TTC549 (cell line): Measurements from ENCODE around the gene PRM2.
"Not testable (repeated sequence)": the region's sequence is repeated elsewhere in the genome, so short reads cannot be mapped to it uniquely, and the experiment has no call there.

Experiments
- FAIRE-seq: peaks from 2 replicates; lab custom pipeline; 2012; peaks lifted over from hg19 to GRCh38; lab: Jason Lieb, UNC

Gene PRM2

DNA sequence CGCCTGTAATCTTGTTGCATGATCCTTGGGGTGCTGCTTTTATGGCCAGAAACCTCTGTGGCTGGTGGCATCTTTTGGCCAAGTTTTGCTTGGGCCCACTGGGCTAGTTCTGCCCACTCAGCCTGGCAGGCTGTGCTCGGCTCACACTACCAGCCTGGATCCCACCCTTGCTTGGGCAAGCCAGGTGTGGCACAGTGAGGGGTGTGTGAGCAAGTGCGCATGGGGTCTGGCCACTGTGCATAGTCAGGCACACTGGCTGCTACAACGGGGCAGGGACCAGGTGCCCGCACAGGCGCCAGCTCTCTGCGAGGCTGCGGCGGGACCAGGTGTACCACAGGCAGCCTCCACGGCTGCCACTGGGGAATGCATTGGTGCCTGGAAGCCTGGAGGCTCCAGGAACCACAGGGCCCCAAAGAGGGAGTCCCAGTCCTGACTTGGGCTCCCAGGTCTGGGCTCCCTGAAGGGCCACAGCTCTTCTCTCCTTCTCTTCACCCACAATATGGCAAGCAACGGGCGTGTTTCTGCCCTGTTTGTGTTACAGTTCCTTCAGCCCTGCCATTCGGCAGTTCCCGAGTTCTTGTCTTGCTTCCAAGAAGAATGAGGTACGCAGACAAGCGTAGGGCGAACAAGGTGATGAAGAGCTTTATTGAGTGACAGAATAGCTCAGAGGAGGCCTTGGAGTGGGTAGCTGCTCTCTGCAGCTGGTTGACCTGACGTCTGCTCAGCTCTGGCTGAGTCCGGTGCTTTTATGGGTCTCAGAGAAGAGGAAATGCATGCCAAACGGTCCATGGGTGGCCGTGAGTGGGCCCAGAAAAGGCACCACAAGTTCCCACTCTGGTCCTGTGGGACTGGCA, 31.6 kb upstream of the PRM2 start:
- FAIRE-seq = no peak

DNA sequence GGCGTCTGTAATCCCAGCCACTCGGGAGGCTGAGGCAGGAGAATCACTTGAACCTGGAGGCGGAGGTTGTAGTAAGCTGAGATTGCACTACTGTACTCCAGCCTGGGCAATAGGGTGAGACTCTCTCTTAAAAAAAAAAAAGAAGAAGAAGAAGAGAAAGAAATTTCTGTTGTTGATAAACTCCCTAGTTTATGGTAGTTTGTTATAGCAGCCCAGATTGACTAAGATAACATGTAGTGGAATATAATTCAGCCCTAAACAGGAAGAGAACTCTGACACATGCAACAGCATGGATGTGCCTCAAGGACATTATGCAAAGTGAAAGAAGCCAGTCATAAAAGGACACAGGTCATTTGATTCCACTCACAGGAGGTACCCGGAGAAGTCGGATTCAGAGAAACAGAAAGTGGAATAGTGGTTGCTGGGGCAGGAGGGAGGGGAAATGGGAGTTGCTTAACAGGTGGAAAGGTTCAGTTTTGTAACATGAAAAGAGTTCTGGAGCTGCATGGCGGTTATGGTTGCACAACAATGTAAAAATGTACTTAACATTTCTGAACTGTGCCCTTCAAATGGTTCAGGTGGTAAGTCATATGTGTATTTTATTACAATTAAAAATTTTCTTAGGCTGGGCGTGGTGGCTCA, 30.8 kb upstream of the PRM2 start:
- no peak for FAIRE-seq

DNA sequence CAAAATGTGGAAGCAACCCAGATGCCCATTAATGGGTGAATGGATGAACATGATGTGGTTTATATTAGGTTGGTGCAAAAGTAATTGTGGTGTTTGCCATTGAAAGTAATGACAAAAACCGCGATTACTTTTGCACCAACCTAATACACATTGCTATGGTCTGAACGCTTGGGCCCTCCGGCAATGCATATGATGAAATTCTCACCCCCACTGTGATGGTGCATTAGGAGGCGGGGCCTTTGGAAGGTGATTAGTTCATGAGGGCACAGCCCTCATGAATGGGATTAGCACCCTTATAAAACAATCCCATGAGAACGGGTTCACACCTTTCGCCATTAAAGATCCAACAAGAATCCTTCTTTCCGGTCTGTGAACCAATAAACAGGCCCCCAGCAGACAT, 30.1 kb upstream of the PRM2 start:
- FAIRE-seq = no peak

DNA sequence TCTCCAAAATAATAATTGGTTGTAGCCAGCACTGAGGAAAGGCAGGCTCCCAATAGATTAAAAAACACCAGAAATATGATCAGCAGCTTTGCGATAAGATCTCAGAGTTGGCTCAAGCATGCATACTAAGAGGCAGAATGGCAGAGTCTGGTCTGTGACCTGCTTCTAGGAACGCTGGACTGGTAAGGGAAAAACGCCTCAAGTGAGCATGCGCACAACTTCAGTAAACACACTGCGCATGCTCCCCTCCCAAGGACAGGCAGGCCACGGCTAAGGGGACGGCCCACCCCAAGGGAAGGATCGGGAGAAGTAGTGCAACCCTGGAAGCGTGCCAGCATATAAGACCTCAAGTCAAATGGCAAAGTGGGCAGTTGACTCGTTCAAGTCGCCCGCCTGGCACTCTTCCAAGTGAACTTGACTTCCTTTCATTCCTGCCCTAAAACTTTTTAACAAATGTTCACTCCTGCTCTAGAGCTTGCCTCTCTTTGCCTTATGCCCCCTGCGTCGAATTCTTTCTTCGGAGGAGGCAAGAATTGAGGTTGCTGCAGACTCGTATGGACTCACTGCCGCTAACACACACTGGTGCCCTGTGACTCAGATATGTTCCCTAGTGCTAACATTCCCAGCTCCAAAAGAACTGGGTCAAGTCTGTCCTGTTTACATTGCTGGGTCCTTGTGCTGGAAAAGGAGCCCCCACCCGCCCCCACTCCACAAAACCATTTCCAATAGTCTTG, 27.3 kb upstream of the PRM2 start:
- no peak for FAIRE-seq

DNA sequence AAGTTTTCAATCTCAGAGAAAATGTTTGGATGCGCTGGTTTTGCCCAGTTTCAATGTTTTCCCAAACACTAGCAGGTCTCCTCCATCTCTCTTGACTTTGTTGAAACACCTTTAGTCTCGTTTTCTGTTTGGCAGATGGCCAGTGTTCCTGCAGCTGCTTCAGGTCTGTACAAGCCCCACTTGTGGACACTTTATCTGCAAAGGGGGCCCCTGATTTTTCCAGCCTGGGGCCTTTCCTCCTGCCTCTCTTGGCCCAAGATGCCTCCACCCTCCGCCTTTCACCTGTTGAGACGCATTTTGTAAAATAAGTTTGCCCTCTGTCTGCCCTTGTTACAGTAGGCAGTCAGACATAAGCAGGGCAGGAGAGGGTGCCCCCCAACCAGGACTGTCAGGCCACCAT, 26.7 kb upstream of the PRM2 start:
- no peak for FAIRE-seq

DNA sequence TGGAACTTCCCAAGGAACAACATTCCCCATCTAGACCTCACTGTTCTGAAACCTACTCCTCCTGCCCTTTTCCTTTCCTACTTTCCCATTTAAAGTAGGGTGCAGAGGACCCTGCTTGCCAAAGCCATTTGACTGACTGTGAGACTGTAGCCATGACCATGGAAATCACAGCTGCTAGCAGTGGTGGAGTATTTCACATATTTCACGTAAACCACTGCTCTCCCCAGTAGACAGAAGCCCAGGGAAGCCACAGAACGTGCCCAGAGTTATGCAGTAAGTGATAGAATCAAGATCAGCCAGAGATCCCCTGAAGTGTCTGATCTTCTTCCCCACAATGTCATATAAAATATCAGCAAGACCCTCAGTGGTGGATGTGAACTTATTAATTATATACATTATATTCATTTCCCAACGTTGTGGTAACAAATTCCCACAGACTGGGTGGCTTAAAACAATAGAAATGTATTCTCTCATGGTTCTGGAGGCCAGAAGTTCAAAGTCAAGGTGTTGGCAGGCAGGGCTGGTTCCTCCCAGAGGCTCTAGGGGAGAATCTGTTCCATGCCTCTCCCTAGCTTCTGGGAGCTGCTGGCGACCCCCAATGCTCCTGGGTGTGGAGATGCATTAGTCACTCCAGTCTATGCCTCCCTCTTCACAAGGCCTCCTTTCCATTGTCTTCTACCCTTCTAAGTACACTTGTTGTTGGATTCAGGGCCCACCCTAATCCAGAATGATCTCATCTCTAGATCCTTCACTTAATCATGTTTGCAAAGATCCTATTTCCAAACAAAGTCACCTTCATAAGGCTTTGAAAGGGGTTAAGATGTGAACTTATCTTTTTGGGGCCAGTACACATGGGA, 25.6 kb upstream of the PRM2 start:
- FAIRE-seq = no peak

DNA sequence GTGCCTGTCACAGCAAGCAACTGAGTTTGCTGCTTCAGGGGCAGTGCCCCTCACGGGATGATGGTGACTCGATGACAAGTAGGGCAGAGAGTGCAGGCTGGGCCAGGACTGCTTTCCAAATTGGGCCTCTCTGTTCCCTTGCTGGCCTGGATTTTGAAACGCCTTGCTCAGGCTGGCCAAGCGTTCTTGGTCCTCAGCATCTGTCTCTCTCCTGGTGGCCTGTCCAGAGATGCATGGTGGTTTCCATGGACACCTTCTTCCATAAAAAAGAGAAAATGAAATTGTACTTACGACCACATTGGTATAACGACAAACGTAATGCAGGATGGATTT, 24.2 kb upstream of the PRM2 start:
- no peak for FAIRE-seq

DNA sequence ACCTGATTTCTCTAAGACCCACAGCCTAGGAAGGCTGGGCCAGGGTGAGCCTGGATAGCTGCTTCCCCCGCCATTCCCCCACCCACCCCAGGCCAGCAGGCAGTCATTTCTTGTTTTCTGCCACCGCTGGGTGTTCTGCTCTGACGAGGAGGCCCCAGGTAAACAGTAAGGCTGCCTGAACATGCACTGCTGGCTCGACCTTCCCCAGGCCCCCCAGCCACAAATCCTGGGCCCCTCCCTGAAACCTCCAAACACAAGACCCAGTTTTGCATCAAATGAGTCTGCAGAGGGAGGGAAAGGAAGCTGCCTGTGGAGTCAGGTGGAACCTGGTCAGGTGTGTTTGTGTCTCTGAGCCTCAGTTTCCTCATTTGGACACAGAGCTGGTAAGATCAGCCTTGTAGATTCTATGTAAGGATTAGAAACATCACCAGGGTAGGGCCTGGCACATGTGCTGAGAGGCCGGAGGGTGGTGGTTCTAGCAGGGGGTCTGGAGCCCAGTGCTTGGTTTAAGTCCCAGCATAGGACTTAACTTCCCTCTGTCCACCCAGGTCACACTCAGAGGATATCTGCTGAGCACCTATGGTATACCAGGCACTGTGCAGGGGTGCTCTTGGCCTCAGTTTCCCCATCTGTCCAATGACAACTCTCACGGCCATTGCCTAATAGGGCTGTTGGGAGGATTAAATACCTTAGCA, 23.7 kb upstream of the PRM2 start:
- no peak for FAIRE-seq

DNA sequence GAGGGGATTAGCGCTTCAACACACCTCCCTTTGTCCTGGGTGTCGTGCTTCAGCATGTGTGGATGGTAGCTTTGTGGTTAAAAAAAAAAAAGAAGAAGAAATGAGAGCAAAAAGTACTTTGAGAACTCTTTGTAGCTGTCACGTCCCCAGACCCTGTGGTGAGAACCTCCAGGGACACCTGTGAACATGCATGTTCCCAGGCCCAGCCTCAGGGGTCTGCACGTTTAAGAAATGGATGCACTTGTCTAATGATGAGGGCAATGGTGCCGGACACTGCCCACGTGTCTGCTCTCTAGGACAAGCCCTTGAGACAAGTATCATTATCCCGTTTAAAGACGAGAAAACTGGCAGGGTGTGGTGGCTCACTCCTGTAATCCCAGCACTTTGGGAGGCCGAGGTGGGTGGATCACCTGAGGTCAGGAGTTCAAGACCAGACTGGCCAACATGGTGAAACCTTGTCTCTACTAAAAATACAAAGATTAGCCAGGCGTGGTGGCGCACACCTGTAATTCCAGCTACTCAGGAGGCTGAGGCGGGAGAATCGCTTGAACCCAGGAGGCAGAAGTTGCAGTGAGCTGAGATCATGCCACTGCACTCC, 22.8 kb upstream of the PRM2 start:
- FAIRE-seq = not testable (repeated sequence)

DNA sequence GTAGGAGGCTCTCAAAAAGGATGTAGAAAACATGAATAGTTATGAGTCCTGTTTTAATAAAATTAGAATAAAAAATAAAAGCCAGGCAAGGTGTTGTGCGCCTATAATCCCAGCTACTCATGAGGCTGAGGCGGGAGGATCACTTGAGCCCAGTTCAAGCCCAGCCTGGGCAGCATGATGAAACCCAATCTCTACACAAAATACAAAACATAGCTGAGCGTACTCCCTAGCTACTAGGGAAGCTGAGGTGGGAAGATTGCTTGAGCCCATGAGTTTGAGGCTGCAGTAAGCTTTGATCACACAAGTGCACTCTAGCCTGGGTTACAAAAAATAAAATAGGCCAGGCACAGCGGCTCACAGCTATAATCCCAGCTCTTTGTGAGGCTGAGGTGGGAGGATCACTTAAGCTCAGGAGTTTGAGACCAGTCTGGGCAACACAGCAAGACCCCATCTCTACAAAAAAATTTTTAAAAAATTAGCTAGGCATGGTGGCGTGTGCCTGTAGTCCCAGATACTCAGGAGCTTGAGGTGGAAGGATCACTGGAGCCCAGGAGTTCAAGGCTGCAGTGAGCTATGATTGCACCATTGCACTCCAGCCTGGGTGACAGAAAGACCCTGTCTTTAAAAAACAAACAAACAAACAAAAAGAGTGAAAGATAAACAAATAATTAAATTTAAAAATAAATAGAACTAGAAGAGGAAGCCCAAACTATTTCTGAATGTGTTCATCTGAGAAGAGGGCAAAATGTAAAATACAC, 22.0 kb upstream of the PRM2 start:
- no peak for FAIRE-seq

DNA sequence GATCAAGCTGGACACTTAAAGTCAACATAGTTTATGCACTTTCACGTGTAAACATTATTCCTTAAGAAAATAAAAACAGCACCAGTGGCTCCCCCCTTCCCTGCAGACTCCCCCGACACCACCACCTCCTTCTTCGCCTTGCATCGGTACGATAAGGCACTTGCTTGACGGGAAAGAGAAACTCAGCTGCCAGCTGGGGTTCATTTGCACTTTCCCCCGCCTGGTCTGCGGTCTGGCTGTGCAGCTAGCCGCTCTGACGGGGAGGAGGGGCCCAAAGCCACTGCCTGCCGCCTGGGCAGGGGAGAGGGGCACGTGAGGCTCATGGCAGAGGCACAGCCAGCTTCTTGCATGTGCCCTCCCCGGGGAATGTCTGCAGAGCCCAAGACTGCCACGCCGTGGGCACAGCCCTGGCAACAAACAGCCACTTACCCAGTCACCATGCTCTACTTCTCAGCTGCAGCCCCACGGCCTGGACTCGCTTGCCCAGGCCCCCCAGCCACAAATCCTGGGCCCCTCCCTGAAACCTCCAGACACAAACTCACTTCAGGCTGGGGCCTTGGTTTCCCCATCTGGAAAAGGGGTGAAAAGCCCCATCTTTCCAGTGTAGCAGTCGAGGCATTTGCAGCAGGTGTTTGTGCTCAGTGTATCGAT, 21.3 kb upstream of the PRM2 start:
- FAIRE-seq = no peak

DNA sequence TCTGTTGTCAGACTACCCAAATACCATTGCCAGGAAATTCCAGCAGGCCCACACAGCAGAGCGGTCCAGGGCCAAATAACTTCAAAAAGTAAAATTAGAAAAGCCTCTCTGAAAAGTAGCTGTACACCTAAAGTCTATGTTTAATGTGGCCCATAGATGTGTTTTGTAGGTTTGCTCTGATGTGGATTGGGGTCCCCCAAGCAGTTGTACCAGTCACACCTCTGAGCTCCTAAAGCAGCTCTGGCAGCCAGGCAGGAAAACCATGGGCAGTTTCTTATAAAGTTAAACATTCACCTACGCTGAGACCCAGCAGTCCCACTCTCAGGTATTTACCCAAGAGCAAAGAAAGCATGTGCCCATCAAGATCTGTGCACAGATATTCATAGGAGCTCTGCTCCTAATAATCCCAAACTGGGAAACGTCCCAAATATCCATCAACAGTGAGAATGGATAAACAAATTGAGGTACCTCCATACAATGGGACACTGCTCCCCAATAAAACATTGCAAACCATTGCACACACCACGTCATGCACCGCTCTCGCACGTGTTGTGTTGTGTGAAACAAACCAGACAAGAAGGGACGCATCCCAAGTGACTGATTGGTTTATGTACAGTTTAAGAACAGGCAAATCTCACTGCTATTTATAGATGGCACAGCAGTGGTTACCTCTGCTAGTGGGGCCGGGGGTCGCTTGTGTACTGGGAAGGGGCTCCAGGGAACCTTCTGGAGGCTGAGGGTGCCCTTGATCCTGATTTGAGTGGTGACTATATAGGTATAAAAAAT, 20.6 kb upstream of the PRM2 start:
- no peak for FAIRE-seq

DNA sequence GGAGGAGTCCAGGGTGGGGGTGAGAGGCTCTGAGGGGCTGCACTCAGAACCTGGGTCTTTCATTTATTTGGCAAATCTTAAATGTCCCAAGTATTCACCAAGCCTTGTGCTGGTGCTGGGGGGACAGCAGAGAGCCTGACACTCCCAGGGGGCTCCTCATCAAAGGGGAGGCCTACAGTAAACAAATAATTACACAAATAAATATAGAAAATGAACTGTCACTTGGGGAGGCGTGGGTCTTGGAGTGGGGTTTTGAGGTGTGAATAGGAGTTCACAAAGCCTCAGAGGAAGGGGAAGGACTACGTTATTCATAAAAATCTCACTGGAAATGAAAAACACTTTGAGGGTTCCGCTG, 20.0 kb upstream of the PRM2 start:
- FAIRE-seq = no peak

DNA sequence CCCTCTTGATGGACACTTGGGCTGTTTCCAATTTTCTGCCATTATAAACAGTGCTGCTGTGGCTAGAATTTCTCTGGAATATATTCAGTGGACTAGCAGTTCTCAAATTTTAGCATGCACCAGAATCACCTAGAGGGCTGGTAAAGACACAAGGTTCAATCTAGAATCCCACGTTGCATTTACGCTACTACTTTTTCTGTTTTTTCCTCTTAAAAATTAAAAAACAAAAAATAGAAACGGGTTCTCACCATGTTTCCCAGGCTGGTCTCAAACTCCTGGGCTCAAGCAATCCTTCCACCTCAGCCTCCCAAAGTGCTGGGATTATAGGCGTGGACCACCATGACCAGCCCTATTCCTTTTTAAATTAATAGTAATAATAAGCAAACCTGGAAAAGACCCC, 19.4 kb upstream of the PRM2 start:
- no peak for FAIRE-seq

DNA sequence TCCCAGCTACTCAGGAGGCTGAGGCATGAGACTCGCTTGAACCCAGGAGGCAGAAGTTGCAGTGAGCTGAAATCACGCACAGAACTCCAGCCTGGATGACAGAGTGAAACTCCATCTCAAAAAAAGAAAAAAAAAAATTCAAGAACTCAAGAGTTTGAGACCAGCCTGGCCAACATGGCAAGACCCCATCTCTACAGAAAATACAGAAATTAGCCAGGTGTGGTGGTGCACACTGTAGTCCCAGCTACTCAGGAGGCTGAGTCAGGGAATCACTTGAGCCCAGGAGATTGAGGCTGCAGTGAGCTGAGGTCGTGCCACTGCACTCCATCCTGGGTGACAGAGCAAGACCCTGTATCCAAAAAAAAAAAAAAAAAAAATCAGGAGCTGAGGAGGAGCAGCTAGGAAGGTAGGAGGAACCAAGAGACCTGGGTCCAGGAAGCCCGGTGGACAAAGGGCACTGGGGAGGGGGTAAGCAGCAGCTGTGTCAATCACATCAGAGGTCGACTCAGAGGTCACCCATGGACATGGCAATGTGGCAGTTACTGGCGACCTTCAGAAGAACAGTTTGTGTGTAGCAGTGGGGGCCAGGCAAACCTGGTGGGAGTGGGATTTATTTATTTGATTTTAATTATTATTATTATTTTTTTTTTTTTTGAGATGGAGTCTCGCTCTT, 15.9 kb upstream of the PRM2 start:
- no peak for FAIRE-seq

DNA sequence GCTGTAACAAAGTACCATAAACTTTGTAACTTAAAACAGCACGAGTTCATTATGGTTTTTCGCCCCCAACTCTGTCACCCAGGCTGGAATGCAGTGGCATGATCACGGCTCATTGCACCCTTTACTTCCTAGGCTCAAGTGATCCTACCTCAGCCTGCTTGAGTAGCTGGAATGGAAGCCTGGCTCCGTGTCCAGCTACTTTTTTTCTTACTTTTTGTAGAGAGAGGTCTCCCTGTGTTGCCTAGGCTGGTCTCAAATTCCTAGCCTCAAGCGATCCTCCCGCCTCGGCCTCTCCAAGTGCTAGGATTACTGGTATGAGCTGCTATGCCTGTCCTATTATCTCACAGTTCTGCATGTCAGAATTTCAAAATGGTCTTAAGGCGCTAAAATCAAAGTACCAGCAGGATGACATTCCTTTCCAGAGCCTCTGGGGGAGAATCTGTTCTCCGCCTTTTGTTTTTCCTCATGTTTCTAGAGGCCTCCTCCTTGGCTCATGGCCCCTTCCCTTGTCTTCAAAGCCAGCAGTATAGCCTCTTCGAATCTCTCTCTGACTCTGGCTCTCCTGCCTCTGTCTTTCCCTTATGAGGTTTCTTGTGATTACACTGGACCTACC, 14.9 kb upstream of the PRM2 start:
- no peak for FAIRE-seq

DNA sequence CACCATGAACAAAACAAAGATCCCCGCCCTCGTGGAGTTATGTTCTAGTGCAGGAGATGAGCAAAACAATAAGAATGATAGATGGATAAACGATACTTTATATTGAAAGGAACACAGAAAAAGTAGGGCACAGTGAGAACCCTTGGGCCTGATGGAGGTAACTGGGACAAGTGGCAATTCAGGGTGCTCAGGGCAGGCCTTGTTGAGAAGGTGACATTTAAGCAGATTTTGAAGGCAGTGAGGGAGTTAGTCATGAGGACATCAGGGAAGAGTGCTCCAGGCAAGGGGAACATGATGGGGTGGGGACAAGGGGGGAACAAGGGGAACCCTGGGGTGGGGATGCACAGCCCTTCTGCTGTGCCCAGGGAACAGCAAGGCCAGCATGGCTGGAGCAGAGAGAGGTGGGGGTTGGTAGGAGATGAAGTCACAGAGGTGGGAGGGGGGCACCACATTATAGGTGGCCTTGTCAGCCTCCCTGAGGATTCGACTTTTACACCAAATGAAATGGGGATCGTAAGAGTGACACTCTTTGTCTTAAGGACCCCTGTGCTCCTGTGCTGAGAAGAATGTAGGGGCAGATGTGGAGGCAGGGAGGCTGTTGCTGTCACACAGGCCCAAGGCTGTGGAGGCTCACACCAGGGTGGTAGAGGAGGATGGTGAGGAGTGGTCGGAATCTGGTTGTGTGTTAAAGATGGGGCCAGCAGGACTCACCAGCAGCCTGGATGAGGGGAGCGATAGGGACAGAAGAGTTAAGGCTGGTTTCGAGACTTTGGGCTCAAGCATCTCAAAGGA, 14.0 kb upstream of the PRM2 start:
- FAIRE-seq = no peak

DNA sequence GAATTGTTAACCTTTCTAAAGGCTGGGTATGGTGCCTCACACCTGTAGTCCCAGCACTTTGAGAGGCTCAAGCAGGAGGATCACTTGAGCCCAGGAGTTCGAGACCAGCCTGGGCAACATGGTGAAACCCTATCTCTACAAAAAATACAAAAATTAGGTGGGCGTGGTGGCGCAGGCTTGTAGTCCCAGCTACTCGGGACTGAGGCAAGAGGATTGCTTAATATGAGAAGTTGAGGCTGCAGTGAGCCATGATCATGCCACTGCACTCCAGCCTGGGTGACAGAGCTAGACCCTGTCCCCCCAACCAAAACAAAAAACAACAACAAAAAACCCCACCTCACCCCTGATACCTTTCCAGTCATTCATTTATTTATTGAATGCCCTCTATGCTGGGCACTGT, 13.4 kb upstream of the PRM2 start:
- FAIRE-seq = not testable (repeated sequence)
